Measurements from ENCODE around the gene TMEM165.

Gene TMEM165

DNA sequence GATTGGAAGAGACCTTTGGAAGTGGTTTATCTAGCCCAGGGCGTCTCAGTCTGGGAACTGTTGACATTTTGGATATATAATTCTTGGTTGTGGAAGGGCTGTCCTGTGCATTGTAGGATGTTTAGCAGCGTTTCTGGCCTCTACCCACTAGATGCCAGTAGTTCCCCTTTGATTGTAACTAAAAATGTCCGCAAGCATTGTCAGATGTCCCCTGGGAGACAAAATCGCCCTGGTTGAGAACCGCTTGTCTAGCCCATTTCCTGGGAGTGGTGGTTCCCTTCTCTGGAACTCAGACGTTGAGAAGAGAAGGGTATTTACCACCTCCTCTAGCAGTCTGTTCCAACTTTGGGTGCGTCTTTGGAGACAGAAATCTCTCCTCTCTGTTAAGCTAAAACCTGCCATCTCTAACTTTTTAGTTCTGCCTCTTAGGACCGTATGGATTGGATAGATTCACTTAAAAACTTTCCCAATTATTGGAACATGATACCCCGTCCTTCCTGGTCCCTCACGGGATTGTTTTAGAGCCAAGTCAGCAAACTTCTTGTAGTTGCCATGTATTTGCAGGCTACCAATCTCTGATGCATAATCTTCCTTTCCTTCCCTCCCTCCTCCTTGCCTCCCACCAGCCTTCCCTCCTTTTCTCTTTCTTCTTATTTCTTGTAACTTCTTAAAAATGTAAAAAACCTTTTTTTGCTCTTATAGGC, 13.9 kb downstream of the TMEM165 start:
- DNase-seq = no peak

DNA sequence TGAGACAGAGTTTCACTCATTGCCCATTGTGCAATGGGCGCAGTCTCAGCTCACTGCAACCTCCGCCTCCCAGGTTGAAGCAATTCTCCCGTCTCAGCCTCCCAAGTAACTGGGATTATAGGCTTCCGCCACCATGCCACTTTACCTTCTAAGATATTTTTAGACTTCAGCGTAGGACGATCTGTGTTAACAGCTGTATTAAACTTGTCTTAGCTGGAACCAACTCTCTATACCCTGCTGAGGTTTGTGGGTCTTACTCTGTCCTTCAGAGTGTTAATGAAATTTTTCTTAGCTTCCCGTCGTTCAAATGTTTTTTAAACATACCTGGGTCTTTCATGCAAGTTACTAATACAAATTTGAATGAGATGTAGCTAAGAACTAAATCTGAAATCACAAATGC, 14.7 kb downstream of the TMEM165 start:
- DNase-seq = no peak

DNA sequence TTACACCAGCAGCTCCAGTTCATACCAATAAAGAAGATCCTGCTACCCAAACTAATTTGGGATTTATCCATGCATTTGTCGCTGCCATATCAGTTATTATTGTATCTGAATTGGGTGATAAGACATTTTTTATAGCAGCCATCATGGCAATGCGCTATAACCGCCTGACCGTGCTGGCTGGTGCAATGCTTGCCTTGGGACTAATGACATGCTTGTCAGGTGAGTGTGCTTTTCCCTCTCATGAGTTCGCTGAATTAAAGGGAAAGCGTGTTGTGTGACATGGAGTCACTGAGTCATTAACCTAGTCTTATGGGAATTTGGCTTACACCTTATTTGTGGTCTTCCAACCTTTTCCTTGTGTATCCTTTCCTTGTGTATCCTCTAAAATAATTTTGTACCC, 15.9 kb downstream of the TMEM165 start:
- no peak for DNase-seq

DNA sequence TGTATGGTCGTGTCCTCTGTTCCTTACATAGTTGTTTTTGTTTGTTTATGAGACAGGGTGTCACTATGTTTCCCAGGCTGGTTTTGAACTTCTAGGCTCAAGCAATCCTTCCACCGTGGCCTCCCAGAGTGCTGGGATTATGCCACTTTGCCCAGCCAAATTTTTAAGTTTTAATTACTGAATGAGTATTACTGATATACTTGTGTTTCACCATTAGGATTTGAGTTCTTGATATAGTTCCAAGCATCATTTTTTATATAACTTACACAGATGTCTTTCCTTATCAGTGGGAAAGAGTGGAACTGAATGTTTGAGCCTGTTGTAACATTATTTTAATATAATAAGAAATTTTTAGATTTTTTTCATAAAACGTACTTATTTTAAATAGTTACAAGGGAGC, 20.4 kb downstream of the TMEM165 start:
- DNase-seq = no peak

DNA sequence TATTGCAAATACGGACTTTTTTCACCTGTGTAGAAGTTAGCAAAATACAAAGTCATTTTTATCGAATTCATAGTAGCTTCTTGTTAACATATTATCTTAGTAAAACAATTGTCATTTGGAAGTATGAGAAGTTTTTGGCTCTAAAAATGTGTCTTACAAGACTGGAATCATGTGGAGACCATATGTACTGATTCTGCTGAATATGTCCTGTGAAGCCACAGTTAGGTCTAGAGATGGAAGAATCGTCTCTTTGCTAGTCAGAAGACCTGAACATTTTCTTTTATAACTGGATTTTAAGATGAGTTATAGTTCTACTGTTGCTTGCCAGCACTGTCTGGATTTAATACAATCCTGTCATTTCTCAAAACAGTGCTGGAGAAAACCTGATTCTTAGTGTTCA, 29.0 kb downstream of the TMEM165 start:
- no peak for DNase-seq

DNA sequence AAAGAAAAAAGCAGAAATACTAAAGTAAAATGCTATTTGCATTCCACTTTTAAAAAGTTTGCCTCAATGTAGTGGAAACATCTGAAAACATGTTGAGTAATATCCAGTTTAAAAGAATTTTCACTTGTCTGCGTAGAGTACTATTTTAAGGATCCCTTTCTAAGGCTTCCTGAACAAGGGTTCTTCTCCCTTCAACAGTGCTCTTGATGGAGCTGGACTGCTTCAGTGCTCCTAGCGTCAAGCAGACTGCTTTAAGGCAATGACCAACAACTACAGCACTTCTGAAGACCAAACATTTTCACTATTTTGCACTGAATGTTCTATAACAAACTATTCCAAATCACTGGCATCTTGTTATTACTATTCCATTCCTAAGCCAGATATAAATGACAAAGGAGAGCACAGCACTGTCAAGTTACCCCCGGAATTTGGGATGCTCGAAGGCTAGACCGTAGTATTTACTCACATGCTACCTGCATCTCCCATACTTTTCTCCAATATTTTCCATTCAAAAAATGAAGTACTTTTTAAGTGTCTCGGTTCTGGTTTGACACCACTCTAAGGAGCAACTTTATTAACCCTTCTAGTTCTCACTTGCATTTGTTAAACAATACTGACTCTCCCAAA, 36.1 kb downstream of the TMEM165 start:
- no peak for DNase-seq

DNA sequence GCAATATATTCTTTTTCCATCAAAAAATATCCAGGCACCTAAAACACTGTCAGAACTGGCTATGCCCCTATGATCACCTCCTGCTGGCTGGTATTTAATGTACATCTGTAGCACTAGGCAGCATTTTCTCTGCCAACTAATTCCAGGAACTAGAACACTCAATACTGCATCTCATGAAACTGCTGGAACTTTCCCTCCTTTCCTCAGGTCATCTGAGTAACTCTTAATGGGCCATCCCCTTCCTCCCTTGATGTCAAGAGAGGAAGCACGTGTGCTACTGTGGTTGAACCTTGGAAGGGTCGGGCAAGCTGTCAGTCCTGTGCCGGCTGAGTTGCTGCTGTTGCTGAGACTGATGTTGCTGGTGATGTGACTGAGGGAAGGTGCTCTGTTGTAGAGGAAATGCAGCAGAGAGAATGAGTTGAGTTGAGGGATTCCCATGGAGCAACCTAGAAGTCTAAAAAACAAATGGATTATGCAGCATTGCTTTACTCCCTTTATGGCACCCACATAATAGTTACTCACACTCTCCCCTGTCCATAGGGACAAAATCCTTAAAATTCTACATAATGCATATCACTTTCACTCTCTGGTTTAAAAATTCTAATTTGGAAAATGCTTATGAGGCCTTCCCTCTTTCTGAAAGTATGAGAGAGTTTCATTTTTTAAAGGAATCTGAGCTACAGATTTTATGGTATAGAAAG, 39.5 kb downstream of the TMEM165 start:
- no peak for DNase-seq

DNA sequence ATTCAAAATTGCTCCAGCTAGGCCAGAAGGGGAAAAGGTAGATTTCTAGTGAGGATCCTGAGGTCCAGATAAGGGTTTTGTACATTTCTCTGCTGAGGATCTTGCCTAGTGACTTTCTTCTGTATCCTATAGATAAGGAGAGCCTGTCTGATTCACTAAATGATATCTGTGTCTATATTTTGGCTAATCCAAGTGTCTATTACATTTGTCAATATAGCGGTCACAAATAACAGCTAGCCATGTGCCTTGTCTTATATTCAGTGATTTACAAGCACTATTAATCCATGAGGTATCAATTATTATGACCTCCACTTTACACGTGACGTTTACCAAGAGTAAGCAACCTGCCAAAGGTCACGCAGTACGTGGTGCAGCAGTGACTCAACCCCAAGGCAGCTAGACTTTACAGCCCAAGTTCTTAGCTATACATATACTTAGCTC, 41.6 kb downstream of the TMEM165 start:
- DNase-seq = no peak

DNA sequence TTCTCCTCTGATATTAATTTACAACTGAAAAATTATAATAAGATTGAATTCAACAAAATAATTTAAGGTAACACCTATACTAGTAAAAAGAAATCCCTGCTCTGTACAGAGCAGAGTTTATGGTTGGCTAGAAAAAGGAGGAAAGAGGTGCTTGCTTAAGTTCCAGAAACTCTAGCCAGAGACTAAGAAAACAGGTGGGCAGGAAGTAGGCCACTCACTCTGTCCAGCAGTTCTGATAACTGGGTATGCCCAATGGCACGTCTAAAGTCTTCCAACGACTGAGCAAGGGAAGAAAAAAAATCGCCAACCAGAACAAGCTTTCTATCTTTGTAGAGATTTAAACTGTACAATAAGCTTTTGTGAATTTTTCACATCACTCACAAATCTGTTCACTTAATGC, 42.1 kb downstream of the TMEM165 start:
- no peak for DNase-seq

DNA sequence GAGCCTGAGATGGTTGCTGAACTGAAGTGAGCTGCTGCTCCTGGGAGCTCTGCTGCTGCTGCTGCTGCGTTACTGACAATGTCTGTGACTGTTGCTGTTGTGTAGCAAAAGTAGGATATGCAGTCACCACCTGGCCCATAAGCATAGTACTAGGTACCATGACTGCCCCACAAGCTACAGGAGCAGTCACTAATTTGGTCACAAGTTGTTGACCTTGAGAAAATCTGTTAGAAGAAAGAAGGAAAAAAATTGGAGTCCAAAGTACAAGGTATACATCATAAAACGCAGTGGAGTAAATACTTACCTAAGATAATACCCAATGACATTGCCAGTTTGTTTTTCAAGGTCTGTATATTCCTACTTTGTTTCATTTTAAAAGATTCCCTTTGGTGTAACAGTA, 42.6 kb downstream of the TMEM165 start:
- no peak for DNase-seq

DNA sequence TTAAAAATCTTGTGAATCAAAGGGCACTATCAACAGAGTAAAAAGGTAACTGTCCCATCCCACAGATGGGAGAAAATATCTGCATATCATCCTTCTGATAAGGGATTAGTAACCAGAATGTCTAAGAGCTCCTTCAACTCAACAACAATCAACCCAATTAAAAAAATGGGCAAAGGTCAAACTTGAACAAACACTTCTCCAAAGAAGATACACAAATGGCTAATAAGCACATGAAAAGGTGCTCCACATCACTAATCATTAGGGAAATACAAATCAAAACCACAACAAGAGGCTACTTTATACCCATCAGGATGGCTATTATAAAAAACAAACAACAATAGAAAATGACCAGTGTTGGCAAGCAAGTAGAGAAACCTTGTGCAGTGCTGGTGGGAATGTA, 43.3 kb downstream of the TMEM165 start:
- no peak for DNase-seq

DNA sequence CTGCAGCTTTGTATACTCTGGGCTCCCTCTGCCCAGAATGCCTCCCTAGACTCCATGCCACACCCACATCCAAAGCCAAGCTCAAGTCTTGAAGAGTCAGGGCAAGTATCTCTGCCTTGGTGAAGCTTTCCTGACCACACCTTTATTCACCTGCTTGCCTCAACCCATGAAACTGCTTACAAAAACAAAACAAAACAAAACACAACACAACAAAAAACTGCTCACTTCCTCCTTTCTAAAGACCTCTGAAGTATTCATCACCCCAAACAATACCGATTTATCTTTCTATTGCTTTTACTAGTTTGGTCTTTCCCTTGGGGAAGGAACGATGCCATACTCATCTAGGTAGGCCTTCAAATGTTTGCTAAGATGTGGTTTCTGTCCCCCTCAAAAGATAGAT, 45.0 kb downstream of the TMEM165 start:
- no peak for DNase-seq

DNA sequence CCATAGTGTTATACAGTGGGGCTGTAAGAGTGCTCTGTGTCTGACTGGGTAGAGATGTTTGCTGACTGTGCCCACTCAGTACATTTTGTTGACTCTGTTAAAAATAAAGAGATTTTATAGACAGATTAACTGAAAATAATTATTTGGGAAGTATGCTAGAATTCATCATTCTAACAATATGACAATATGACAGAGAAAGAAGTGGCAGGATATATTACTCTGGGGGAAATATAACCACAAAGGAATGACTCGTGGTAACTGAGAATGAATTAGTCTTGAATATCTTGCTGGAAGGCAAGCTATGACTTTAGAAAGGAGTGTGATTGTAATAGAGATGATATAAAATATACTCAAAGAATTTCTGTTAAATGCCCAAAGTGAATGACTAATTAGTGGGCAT, 46.8 kb downstream of the TMEM165 start:
- DNase-seq = no peak

DNA sequence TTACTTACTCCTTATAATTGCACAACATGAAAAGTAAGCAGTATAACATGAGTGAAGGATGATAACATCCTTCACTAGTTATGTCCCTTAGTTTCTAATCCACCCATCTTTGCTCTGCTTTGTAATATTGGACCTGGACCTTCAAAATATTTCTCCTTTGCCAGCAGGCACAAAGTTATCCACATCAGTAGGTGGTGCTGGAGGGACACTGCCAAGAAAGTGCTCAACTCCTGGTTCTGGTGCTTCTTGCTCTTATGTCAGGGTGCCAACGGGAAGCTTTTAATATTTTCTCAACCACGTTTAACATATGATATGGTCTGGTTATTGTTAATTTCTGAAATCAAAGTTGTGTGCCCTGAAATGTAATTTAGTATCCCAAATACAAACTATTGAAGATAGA, 49.1 kb downstream of the TMEM165 start:
- DNase-seq = no peak

DNA sequence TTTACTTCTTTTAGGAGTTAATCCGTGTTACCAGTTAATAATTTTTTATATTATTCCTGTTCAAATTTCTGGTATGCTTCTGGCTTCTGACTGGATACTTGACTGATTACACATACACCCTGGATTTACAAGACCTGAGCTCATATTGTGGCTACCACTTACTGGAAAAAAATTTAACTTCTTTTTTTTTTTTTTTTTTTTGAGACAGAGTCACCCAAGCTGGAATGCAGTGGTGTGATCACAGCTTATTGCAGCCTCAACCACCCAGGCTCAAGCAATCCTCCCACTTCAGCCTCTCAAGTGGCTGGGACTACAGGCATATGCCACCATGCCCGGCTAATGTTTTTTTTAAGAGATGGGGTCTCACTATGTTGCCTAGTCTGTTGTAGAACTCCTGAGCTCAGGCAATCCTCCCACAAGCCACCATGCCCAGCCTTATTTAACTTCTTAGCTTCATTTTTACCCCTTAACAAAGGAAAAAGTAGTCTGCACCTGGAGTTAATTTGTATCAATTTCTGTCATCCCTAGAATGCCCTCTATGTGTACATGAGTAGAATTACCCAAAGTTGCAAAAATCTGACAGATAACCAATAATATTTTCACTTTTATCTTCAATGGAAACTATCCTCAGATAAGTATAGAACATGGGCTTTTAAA, 50.3 kb downstream of the TMEM165 start:
- no peak for DNase-seq

DNA sequence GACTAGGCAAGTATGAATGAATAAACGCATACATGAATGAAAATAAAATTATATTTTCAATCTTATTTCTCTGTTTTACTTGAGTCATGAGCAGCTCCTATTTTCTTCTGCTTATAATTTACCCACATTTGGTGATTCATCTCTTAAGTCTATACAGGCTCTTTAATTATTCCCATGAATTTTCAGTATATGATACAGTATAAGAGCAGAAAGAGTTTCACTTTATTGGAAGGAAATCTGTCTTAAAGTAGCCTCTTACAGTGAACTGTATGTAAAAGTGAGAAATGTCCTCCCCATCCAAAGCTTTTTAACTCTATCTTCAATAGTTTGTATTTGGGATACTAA, 50.8 kb downstream of the TMEM165 start:
- DNase-seq = no peak

DNA sequence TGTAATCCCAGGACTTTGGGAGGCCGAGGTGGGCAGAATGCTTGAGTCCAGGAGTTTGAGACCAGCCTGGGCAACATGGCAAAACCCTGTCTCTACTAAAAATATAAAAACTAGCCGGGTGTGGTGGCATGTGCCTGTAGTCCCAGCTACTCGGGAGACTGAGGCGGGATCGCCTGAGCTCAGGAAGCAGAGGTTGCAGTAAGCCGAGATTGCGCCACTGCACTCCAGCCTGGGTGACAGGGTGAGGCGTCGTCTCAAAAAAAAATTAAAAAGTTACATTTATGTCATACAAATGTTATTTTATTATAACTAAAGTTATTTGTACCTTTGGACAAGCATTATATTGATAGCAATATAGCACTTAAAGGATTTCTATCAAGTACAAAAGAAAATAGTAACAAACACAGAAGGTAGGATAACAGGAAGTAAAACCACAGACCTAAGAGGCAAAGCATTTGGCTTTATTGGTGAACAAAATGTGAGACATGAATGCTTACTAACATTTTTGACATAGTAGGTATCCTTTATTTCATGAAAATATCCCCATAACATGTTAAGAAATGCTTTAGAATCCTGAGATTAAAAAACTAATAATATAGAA, 51.5 kb downstream of the TMEM165 start:
- no peak for DNase-seq

DNA sequence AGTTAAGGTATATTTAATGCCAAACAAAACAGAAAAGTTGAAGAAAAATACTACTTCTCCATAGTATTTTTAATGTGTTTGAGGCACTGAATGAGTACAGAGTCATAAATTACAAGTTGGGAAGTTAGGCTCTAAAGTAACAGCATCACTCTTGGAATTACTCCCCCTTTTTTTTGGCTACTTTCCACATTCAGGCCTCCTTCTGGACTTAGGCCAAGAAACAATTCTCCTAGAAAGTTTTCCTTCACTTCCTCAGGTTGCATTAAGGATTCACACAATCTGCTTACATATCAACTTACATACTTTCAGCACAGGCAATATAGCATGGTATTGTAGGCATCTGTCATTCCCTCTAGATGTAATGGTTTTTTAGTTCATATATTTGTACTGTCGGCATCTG, 52.1 kb downstream of the TMEM165 start:
- DNase-seq = no peak

DNA sequence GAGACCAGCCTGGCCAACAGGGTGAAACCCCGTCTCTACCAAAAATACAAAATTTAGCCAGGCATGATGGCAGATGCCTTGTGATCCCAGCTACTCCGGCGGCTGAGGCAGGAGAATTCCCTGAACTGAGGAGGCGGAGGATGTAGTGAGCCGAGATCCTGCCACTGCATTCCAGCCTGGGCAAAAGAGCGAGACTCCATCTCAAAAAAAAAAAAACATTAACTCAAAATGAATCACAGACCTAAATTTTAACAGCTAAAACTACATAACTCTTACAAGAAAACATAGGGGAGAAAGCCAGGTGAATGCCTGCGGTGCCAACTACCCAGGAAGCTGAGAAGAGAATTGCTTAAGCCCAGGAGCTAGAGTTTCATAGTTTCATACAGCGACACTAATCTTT, 54.8 kb downstream of the TMEM165 start:
- DNase-seq = no peak

DNA sequence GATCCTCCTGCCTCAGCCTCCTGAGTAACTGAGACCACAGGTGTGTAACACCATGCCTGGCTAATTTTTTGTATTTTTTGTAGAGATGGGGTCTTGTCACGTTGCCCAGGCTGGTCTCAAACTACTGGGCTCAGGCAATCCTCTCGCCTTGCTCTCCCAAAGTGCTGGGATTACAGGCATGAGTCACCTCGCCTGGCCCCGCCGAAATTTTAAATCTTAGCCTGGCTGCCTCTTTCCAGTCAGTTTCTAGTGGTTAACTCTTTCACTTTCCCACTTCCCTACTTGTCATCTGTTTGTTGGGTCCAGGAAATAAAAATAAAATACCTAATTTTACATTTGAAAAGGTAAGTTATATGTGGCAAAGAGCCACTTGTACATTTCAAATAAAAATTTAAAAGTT, 62.4 kb downstream of the TMEM165 start:
- no peak for DNase-seq

DNA sequence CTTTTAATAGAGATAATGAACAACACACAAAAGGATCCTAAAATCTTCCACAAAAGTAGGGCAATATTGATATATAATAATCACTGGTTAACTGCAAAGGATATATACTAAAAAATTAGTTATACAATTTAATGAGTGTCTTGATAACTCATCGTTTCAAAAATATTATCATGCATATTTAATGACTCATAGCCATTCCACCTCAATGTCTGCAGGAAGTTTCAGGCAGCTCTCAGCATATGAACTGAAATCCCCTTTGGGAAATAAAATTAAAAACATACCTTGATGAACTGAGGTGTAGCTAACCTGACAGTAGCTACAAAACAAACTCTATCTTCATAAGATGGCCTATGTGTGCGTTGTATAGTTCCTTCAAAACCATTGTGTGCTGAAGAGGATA, 62.9 kb downstream of the TMEM165 start:
- DNase-seq = no peak

DNA sequence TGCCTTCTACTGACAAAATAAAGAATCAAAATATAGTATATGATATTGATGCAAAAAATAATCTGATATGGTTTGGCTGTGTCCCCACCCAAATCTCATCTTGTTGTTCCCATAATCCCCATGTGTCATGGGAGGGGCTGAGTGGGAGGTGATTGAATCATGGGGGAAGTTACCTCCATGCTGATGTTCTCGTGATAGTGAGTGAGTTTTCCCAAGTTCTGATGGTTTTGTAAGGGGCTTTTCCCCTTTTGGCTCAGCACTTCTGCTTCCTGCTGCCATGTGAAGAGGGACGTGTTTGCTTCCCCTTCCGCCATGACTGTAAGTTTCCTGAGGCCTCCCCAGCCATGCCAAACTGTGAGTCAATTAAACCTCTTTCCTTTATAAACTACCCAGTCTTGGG, 70.2 kb downstream of the TMEM165 start:
- DNase-seq = no peak

DNA sequence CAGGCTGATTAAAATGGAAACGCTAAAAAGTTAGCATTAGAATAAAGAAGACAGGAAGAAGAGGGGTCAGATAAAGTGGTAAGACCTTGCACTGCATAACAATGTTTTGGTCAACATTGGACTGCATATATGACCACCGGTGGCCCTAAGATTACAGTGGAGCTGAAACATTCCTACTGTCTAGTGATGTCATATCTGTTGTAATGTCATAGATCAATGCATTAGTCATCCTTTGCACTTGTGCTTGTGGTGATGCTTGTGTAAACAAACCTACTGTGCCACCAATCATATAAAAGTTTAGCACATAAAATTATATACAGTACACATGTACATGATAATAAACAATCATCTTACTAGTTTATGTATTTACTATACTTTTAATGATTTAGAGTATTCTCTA, 73.0 kb downstream of the TMEM165 start:
- DNase-seq = no peak

DNA sequence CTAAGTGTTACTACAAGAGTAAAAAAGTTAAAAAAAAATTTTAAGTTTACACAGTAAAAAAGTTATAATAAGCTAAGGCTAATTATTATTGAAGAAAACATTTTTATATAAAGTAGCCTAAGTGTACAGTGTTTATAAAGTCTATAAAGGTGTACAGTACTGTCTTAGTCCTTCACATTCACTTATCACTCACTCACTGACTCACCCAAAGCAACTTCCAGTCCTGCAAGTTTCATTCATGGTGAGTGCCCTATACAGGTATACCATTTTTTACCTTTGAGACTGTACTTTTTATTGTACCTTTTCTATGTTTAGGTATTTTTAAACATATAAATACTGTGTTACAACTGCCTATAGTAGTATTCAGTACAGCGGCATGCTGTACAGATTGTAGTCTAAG, 74.2 kb downstream of the TMEM165 start:
- no peak for DNase-seq
